LoVo (cell line): ENCODE results near the gene TLR2.
A peak's percentile ranks its signal among the peaks of the same experiment; 100 is the strongest.

Experiments
- DNase-seq: peaks from one replicate; pipeline ENCODE4 v3.0.0-alpha.2; 2016; ENCODE audit warnings: low spot score

Gene TLR2, protein sequence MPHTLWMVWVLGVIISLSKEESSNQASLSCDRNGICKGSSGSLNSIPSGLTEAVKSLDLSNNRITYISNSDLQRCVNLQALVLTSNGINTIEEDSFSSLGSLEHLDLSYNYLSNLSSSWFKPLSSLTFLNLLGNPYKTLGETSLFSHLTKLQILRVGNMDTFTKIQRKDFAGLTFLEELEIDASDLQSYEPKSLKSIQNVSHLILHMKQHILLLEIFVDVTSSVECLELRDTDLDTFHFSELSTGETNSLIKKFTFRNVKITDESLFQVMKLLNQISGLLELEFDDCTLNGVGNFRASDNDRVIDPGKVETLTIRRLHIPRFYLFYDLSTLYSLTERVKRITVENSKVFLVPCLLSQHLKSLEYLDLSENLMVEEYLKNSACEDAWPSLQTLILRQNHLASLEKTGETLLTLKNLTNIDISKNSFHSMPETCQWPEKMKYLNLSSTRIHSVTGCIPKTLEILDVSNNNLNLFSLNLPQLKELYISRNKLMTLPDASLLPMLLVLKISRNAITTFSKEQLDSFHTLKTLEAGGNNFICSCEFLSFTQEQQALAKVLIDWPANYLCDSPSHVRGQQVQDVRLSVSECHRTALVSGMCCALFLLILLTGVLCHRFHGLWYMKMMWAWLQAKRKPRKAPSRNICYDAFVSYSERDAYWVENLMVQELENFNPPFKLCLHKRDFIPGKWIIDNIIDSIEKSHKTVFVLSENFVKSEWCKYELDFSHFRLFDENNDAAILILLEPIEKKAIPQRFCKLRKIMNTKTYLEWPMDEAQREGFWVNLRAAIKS

DNA sequence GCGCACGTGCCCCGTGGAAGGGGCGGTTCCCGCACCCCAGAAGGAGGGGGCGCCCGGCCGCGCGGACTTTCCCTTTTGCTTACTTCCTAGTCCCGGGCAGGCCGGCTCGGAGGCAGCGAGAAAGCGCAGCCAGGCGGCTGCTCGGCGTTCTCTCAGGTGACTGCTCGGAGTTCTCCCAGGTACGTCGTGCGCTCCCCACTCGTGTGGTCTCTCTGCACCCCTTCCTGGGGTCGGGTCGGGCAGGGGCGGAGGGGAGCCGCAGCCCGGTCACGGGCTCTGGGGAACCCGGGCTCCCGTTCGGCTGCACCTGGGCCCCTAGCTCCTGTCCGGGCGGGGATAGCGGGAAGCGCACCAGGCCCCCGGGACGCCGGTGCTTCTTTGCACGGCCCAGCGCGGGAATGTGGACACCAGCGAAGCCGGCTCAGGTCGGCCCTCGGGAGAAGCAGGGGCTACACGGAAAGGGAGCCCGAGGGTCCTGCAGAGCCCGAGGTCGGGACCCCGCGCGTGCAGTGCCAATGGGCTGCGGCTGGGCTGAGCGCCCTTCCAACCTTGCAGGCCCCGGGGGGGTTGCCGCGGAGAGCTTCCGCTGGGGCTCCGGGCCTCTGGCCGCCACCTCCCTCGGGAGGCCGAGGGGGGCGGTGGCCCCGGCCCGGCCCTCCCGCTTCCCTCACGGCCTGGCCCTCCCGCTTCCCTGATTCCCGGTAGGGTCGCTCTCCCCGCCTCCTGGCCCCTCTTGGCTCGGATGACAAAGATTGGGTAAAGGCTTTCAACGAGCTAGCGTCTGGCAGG lies at the start of gene TLR2:
TSS of gene TLR2 (plus strand) at position 99 of the 789 bp plus-strand sequence. CDS start 18,628 bp downstream, outside the sequence.
- DNase-seq = peak; percentile 28

DNA sequence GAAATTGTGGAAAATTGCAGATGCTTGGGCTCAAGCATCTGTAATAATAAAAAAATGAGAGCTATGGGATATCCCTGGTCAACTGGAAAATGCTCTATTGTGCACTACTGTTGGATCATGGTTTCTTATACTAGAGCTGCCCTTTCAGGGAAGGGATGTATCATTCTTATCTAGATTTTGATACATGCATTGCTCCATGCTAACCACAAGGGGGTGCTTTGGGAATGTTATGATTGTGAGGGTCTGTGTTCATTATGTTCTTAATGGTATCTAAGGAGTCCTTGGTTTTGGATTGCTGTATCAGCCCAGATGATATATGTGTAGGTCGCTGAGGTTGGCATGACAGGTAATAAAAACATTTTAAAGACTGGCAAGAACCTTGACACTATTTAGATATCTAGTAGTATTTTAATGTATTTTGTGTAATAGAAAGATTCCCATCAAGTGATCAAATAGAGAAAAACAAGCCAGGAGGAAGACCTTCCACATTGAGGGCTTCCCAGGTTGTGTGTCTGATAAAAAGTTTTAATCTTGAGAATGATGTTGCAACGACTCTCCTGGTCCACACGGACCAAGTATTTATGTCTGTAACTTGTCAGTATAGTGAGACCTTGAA lies 49.2 kb upstream of the TLR2 start:
- peak; percentile 12 for DNase-seq

DNA sequence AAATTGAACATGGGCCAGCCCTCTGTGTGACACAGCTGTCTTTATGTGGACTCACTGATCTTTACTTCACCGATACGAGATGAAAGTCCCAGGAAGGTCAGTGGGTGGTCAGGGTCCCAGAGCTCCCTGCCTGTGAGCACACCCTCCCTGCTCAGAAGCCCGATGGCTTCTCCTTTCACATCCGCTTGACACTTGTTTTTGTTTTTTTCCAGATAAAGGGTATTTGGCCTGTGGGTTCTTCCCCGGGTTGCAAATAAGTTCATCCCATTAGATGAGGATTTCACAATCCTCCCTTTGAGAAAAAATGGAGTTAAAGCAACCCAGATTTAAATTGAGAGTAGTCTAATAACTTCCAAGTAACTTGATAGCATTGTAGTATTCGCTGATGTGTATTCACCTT lies 48.2 kb upstream of the TLR2 start:
- DNase-seq = no peak

DNA sequence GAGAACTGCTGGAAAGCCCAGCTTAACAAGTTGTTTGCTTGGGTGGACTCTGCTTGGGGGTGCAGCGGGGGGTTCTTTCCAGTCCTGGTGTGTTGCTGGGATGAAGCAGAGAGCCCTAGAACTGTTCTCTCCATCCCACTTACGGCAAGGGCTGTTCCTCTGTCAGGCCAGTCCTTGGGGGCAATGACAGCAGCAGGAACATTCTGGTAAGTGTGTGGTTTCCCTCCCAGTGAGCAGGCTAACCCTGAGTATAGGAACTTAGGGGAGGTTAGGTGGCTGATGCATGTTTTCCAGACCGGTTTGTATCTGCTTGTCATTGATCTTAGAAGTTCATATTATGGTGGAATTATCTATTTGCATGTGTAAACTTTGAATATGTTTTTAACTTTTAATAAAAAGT lies 46.9 kb upstream of the TLR2 start:
- DNase-seq = no peak

DNA sequence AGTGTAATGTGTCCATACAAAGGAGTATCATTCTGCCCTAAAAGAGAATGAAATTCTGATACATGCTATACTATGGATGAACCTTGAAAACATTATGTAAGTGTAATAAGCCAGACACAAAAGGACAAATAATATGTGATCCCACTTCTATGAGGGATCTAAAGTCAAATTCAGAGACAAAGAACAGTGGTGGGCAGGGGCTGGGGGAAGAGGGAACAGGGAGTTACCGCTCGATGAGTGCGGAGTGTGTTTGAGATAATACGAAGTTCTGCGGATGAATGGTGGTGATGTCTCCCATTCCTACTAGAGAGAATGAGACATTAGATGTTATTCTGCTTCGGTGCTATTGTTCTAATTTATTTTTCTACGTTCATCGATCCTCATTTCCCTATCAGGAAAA lies 46.1 kb upstream of the TLR2 start:
- DNase-seq = no peak

DNA sequence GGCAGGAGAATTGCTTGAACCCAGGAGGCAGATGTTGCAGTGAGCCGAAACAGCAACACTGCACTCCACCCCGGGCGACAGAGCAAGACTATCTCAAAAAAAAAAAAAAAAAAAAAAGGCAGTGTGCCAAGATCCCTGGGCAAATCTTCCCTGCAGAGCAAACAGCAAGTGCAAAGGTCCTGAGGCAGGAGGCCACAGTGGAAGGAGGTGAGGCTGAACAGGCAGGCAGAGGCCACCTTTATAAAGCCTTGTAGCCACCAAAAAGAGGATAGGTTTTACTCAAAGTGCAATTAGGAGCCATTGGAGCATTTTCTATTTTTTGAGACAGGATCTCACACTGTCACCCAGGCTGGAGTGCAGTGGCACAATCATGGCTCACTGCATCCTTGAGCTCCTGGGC lies 45.1 kb upstream of the TLR2 start:
- DNase-seq = no peak

DNA sequence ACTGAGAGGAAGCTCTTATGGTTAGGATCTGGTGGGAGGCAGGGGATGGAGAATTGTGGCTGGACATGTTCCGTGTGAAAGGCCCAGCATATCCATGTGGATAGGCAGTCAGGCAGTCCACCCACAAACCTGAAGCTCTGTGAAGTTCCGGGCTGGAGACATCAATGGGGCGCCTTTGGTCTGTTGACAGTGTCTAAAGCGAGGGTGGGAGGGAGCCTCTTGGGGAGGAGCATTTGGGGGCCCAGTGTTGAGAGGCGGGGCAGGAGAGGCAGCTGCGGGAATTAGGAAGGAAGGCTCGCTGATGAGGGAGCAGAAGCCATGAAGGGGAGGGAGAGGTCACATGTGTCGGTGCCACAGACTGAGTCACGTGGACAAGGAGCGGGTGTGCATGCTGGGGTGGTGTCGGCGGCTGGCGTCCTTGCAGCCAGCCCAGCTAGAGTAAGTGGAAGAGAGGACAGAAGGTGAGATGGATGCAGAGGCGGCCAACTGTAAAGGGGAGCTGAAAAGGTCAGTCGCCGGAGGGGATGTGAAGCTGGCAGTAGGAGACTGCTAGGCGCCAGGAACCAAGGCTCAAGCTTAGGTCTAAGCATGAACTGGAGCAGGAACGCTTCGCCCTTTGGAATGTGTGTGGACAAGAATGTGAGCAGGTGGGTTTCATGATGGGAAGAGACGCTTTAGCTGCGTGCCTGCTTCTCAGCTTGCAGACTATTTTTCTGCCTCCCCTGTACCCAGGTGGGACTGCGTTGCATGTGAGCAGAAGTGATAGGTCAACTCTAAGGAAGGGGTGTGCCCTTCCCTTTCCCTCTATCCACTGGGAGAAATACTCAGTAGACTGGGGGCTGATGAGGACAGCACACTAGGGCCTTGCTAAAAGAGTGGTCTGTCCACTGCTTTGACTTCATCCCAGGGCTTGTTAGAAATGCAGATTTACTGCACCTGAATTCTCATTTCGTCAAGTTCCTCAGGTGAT lies 44.0 kb upstream of the TLR2 start:
- no peak for DNase-seq

DNA sequence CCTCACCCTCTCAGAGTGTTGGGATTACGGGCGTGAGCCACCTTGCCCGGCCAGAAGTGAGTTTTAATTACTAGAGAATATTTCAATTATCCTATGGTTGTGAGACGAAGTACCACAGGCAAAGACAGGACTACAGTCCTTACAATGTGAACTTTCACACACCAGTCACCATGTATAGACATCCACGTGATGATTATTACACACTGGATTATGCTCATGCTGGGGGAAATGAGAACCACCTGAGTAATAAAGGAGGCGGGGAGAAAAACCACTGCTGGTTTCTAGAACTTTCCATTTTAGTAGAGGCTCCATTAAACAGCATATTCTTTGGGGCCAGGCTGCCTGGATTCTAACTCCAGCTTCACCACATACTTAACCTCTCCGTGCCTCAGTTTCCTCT lies 42.5 kb upstream of the TLR2 start:
- no peak for DNase-seq

DNA sequence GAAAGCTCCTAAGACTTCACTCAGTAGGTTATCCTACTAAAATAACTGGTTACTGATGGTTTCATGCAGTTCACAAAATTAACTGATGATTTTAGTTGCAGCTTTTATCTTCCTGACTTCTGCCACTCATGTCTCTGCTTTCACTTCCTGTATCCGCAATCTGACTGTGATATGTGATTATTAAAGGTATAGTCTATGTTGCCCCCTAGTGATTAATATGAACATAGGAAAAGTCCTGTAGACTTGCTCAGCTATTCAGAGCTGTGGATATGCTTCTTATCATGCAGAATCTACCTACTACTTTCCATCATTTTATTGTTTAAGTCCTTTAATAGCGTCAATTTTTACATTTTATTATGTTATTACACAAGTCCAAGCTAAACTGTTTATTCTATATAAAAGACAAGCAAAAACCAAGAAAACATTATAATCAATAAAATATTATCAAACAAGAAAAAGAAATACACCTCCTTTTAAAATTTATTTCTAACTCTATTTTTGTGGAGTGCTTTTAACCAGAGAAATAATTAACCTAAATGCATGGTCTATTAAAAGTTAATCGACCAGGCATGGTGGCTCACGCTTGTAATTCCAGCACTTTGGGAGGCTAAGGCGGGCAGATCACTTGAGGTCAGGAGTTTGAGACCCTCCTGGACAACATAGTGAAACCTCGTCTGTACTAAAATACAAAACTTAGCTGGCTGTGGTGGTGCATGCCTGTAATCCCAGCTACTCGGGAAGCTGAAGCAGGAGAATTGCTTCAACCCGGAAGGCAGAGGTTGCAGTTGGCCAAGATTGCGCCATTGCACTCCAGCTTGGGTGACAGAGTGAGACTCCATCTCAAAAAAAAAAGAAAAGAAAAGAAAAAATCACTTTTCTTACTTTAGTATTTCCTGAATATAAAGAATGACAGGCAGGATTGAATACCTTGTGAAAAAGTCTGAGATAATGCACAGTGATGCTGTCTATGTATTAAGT lies 40.4 kb upstream of the TLR2 start:
- peak; percentile 72 for DNase-seq

DNA sequence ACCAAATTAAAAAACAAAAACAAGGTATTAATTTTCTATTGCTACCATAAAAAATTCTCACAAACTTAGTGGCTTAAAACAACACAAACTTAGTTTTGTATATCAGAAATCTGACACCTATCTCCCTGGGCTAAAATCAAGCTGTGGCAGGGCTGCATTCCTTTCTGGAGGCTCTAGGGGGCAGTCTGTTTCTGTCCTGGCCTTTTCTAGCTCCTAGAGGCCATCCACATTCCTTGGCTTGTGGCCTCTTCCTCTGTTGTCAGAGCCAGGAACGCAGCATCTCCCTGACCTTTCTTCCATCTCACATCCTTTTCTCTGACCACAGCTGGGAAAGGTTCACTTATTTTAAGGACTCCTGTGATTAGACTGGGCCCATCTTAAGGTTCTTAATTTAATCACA lies 38.9 kb upstream of the TLR2 start:
- no peak for DNase-seq

DNA sequence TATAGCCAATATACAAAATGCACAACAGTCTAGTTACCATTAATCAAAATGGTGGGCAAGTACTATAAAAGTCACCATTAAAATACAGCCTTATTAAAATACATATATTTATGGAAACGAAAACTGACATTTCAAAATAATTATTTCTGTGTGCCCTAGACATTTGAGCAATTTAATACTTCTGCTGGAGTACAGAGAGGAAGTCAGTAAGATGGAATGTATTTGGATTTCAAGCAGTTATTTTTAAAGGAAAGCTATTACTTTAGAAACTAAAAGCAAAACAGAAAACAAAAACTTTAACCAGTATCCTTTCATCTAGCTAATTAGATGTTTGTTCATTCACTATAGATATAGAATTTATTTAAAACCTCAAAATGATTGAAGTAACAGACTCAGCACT lies 37.8 kb upstream of the TLR2 start:
- DNase-seq = no peak

DNA sequence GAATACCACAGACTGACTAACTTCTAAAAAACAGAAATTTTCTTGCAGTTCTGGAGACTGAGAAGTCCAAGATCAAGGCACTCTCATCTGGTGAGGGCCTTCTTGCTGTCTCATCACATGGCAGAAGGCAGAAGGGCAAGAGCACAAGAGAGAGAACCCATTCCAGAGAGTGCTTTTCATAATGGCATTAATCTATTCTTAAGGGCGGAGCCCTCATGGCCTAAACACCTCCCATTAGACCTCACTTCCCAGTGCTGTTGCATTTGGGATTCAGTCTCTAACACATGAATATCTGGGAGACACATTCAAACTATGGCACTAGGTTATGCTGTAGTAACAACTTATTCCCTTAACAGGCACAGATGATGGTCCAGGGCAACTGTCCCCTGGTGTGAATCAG lies 37.1 kb upstream of the TLR2 start:
- no peak for DNase-seq

DNA sequence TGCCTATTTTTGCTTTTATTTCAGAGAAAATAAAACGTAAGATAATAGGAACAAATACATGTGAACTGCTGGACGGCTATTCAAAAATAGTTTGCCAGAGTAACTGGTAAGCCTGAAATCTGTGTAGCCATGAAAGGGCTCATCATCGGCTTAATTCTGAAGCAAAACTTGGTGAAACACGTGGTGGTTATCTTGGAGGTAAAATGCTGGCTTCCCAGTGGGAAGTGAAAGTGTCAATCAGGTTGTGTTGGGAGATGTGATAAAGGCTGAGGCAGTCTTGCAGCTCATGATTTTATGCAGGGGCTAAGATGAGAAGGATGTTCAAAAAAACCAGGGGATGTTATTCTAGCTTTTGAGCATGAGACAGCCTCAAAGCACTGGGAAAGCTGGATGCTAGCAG lies 36.1 kb upstream of the TLR2 start:
- no peak for DNase-seq

DNA sequence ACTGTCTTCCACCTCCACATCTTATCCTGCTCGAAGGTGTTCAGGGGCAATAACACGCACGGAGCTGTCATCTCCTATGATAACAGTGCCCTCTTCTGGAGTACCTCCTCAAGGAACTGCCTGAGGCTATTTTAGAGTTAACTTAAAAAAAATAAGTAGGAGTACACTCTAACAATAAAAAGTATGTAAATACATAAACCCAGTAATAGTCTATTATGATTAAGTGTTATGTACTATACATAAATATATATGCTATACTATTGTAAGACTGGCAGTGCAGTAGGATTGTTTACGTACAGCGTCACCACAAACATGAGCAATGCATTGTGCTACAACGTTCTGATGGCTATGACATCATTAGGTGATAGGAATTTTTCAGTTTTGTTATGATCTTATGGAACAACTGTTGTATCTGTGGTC lies 34.5 kb upstream of the TLR2 start:
- DNase-seq = peak; percentile 36

DNA sequence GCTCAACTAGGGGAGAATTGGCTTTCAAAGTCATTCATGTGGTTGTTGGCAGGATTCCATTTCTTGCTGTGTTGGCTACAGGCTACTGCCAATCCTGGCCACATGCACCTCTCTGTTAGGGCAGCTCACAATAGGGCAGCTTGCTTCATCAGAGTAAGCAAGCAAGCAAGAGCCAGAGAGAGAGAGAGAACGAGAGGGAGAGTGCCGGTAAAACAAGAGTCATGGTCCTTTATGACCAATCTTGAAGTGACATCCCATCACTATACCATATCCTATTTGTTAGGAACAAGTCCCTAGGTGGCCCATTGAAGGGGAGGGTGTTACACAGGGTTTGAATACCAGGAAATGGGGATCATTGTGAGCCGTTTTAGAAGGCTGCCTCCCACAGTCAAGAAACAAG lies 33.0 kb upstream of the TLR2 start:
- no peak for DNase-seq

DNA sequence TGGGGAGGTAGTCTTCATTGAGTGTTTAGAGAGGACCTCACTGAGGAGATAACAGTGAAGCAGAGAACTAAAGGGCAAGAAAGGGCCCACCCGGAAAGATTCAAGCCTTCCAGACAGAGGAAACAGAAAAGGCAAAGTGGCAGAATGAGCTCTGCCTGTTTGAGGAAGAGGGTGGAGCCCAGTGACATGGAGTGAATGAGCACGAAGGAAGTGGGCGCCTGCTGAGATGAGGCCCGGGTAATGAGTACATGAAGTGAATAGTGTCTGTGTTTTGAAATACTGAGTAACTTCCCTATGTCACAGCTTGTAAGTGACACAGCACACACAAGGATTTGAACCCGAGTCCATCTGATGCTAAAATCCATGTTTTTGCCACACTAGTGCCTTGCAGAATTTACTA lies 32.5 kb upstream of the TLR2 start:
- DNase-seq = no peak

DNA sequence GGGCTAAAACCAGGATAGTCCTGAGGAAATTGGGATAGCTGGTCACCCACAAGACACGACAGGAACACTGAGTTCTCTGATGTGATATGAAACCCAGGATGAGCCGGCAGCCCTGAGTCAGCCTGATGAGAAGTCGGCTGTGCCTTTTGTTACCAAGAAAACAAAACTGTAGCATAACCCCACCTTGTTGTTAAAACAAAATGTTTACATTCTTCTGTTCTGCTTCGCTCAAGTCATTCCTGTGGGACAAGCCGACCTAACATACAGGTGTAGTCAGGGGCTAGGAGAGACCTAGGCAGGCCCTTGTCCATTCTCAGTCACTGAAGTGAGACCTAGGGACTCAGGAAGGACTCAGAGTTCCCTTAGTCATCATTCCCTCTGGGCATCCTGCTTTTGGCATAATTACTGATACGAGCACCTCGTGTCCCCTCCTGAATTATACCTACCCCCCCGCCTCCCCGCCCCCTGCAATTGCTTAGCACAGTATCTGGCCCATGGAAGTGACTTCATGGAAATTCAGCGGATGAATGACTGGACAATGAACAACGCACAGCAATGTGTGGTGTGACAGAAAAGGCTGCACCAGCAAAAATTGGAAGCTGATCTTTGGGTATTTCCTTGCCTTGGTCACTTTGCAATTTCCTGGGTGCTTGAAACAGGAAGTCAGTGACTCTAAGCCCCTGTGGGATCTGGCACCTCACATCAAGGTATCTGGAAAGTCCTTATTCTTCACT lies 31.9 kb upstream of the TLR2 start:
- DNase-seq = no peak

DNA sequence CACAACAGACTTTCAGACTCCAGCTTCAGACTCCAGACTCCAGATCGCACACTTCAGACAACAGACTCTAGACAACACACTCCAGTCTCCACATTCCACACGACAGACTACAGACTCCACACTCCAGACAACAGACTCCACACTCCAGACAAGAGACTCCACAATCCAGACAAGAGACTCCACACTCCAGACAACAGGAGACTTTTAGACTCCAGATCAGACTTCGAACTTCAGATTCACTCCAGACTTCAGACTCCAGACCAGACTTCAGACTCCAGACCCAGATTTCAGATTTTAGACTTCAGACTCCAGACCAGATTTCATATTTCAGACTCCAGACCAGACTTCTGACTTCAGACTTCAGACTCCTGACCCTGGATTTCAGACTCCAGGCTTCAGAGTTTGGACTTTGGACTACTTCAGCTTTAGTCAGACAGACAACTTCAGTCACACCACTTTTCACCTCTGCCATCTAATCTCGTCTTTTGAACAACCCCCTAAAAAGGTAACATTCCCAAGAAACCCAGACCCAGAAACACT lies 29.0 kb upstream of the TLR2 start:
- no peak for DNase-seq

DNA sequence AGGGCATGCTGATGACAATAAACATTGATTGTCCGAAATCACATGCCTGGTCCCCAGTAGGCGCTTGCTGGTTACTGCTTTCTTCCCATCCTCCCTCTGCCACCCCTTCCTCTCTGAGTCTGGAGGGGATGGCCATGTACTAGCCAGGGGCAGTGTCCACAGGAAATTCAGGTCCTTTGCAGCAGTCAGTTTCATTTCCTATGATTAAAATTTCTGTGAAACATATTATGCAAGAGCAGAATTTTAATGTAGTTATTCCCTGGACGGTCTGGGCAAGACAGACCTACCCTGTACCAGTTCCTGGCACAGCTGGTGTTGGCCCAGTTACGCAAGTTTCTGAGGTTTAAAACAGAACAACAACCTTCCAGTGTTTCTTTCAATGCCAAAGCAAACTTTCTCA lies 28.2 kb upstream of the TLR2 start:
- DNase-seq = no peak
